Stomach (tissue), 4 donors: ENCODE results near the gene PLA2G4B.

Source experiments
- EP300 ChIP-seq: sonication (generic); formaldehyde crosslinking; IDR thresholded peaks from one replicate; pipeline ENCODE4 v1.6.1; 2017; ENCODE audit warnings: antibody characterized with exemption
- POLR2A ChIP-seq, 4 donors: fragments of 450-650 bp; IDR thresholded peaks; one replicate each; pipeline ENCODE4 v1.6.1; 2016; ENCODE audit warnings: antibody characterized with exemption in 4 of 4, control low read depth in 2 of 4, mild to moderate bottlenecking in 1 of 4, moderate library complexity in 1 of 4
- POLR2AphosphoS5 ChIP-seq, 3 donors: sonication (generic); formaldehyde crosslinking; IDR thresholded peaks; one replicate each; pipeline ENCODE4 v1.6.1; 2016; ENCODE audit warnings: antibody characterized with exemption in 3 of 3
- TF ChIP-seq, protein P1 (sequence below), 7 experiments: fragments of 450-650 bp in 4 of 7; fragments of 200-600 bp in 3 of 7; sonication (generic) in 3 of 7; IDR thresholded peaks; one replicate each; pipeline ENCODE4 v1.5.1; 2016 to 2019; ENCODE audit warnings: antibody characterized with exemption in 7 of 7, control low read depth in 2 of 7, mild to moderate bottlenecking in 1 of 7

DNA sequence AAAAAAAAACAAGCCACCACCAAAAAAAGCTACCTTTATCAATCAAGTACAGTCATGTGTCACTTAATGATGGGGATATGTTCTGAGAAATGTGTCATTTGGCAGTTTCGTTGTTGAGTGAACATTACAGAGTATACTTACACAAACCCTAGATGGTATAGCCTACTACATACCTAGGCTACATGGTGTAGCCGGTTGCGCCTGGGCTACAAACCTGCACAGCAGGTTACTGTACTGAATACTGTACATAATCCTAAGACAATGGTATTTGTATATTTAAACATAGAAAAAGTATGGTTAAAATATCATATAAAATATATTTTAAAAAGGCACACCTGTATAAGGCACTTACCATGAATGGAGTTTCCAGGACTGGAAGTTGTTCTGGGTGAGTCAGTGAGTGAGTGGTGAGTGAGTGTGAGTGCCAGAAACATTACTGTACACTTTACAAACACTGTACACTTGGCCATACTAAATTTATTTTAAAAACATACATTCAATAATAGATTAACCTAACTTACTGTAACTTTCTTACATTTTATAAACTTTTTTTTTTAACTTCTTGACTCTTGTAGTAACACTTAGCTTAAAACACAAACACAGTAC is 36.7 kb upstream of the PLA2G4B start:
- TF ChIP-seq, protein P1, sequence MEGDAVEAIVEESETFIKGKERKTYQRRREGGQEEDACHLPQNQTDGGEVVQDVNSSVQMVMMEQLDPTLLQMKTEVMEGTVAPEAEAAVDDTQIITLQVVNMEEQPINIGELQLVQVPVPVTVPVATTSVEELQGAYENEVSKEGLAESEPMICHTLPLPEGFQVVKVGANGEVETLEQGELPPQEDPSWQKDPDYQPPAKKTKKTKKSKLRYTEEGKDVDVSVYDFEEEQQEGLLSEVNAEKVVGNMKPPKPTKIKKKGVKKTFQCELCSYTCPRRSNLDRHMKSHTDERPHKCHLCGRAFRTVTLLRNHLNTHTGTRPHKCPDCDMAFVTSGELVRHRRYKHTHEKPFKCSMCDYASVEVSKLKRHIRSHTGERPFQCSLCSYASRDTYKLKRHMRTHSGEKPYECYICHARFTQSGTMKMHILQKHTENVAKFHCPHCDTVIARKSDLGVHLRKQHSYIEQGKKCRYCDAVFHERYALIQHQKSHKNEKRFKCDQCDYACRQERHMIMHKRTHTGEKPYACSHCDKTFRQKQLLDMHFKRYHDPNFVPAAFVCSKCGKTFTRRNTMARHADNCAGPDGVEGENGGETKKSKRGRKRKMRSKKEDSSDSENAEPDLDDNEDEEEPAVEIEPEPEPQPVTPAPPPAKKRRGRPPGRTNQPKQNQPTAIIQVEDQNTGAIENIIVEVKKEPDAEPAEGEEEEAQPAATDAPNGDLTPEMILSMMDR (IDR thresholded peaks at IDR 0.05): no peak
- TF ChIP-seq POLR2A (IDR thresholded peaks at IDR 0.05): no peak
- no peak for TF ChIP-seq EP300
- no peak for TF ChIP-seq POLR2AphosphoS5 (IDR thresholded peaks at IDR 0.05)
